HCT116 (cell line): ENCODE measurements around the gene PLCB1.

Source experiments
- CBX3 ChIP-seq: IDR thresholded peaks from 2 replicates; pipeline ENCODE4 v1.6.1; 2012; ENCODE audit warnings: low read depth
- EZH2 ChIP-seq: fragments of 200-600 bp; sonication (generic); IDR thresholded peaks from 2 replicates; pipeline ENCODE4 v1.6.1; 2017; ENCODE audit warnings: antibody characterized with exemption, mixed run types
- JUND ChIP-seq: IDR thresholded peaks from 2 replicates; pipeline ENCODE4 v1.6.1; 2012
- POLR2A ChIP-seq: IDR thresholded peaks from 2 replicates; pipeline ENCODE4 v1.7.0; 2011; ENCODE audit warnings: borderline replicate concordance; ENCODE audit not compliant: insufficient read depth, insufficient read length; ENCODE audit errors: extremely low read depth
- POLR2AphosphoS5 ChIP-seq: IDR thresholded peaks from 2 replicates; pipeline ENCODE4 v1.6.1; 2011; ENCODE audit warnings: mild to moderate bottlenecking, low read depth, low read length, moderate library complexity
- RAD21 ChIP-seq: IDR thresholded peaks from 2 replicates; pipeline ENCODE4 v1.6.1; 2012; ENCODE audit warnings: low read depth, mild to moderate bottlenecking
- SIN3A ChIP-seq: IDR thresholded peaks from 2 replicates; pipeline ENCODE4 v1.6.1; 2012; ENCODE audit warnings: low read depth
- SRF ChIP-seq: IDR thresholded peaks from 2 replicates; pipeline ENCODE4 v1.6.1; 2012; ENCODE audit warnings: low read depth
- ZNF274 ChIP-seq: fragments of 200-500 bp; sonication (Bioruptor generic); IDR thresholded peaks from 2 replicates; pipeline ENCODE4 v1.6.1; 2014; ENCODE audit warnings: mild to moderate bottlenecking, low read depth, low read length, inconsistent platforms
- TF ChIP-seq, protein P1 (sequence below), 3 experiments: fragments of 200-600 bp in 1 of 3; sonication (generic) in 1 of 3; IDR thresholded peaks in 2 of 3; conservative IDR thresholded peaks in 1 of 3; 2 replicates each; pipeline ENCODE4 v1.5.1; 2012 to 2017; ENCODE audit warnings: low read depth in 2 of 3, low read length in 2 of 3, antibody characterized with exemption in 1 of 3, borderline replicate concordance in 1 of 3, control low read depth in 1 of 3, mild to moderate bottlenecking in 1 of 3, mixed read lengths in 1 of 3, mixed run types in 1 of 3, moderate library complexity in 1 of 3; ENCODE audit not compliant: insufficient read depth in 1 of 3
- TF ChIP-seq, protein P2 (sequence below): IDR thresholded peaks from 2 replicates; pipeline ENCODE4 v1.6.1; 2012
- TF ChIP-seq, protein P3 (sequence below): IDR thresholded peaks from 2 replicates; pipeline ENCODE4 v1.6.1; 2011; ENCODE audit warnings: mild to moderate bottlenecking, low read length, moderate library complexity; ENCODE audit not compliant: insufficient replicate concordance; ENCODE audit errors: extremely low read depth

DNA sequence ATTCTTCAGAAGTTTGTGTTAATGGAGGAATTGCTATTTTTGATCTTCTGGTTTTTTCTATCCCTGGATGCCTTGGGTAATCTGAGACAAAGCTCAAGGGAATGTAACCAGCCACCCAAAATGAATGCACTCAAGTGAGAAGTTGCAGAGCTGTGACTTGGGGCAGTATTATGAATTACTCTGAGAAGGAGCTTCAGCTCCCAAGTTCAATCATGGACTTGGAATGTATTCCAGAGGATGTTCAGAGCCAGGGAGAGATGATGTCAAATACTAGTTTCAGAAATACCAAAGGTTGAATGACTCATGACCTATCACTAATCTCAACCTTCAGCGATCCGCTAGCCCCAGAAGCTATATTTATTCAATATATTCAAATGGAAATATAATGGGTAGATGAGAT, 561.6 kb downstream of the PLCB1 start:
- TF ChIP-seq, protein P1, sequence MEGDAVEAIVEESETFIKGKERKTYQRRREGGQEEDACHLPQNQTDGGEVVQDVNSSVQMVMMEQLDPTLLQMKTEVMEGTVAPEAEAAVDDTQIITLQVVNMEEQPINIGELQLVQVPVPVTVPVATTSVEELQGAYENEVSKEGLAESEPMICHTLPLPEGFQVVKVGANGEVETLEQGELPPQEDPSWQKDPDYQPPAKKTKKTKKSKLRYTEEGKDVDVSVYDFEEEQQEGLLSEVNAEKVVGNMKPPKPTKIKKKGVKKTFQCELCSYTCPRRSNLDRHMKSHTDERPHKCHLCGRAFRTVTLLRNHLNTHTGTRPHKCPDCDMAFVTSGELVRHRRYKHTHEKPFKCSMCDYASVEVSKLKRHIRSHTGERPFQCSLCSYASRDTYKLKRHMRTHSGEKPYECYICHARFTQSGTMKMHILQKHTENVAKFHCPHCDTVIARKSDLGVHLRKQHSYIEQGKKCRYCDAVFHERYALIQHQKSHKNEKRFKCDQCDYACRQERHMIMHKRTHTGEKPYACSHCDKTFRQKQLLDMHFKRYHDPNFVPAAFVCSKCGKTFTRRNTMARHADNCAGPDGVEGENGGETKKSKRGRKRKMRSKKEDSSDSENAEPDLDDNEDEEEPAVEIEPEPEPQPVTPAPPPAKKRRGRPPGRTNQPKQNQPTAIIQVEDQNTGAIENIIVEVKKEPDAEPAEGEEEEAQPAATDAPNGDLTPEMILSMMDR (IDR thresholded peaks at IDR 0.05 in 2 of 3, conservative IDR thresholded peaks at IDR 0.05 in 1 of 3; ENCODE audit: borderline replicate concordance in 1 of 3, insufficient read depth in 1 of 3, low read depth in 2 of 3, low read length in 2 of 3), result no peak
- TF ChIP-seq, protein P2, sequence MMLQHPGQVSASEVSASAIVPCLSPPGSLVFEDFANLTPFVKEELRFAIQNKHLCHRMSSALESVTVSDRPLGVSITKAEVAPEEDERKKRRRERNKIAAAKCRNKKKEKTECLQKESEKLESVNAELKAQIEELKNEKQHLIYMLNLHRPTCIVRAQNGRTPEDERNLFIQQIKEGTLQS, result no peak
- TF ChIP-seq EZH2, result no peak
- TF ChIP-seq POLR2A, result no peak
- TF ChIP-seq RAD21, result no peak
- no peak for TF ChIP-seq SRF
- TF ChIP-seq, protein P3, sequence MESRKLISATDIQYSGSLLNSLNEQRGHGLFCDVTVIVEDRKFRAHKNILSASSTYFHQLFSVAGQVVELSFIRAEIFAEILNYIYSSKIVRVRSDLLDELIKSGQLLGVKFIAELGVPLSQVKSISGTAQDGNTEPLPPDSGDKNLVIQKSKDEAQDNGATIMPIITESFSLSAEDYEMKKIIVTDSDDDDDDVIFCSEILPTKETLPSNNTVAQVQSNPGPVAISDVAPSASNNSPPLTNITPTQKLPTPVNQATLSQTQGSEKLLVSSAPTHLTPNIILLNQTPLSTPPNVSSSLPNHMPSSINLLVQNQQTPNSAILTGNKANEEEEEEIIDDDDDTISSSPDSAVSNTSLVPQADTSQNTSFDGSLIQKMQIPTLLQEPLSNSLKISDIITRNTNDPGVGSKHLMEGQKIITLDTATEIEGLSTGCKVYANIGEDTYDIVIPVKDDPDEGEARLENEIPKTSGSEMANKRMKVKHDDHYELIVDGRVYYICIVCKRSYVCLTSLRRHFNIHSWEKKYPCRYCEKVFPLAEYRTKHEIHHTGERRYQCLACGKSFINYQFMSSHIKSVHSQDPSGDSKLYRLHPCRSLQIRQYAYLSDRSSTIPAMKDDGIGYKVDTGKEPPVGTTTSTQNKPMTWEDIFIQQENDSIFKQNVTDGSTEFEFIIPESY, result no peak
- no peak for TF ChIP-seq JUND
- no peak for TF ChIP-seq POLR2AphosphoS5
- no peak for TF ChIP-seq SIN3A
- TF ChIP-seq ZNF274, result no peak
- TF ChIP-seq CBX3, result no peak
